HEK293 (cell line): ENCODE data around the gene SERPINE3.

Source experiments
- CTCF ChIA-PET: fragments of 350-600 bp; formaldehyde crosslinking; extraction: SDS; loops from one replicate; lab custom pipeline; 2021; ENCODE audit warnings: antibody characterized with exemption; lab: Yijun Ruan, JAX
- POLR2A ChIA-PET: fragments of 300-600 bp; formaldehyde crosslinking; extraction: SDS; loops from one replicate; lab custom pipeline; 2020; ENCODE audit warnings: antibody characterized with exemption, inconsistent platforms; lab: Yijun Ruan, JAX
- H3K27ac ChIP-seq: fragments of 200-500 bp; sonication (Bioruptor generic); 2 replicates; pipeline ENCODE4 v1.5.1; 2014; ENCODE audit warnings: low read depth, low read length, control low read depth, inconsistent platforms; ENCODE audit errors: extremely low read depth
- H3K36me3 ChIP-seq, 2 experiments: fragments of 200-500 bp in 1 of 2; sonication (Bioruptor generic) in 1 of 2; 1 replicate in 1 of 2; 2 replicates in 1 of 2; pipeline ENCODE4 v1.5.1; 2014 to 2017; ENCODE audit warnings: inconsistent platforms in 2 of 2, low read length in 2 of 2; ENCODE audit not compliant: control insufficient read depth in 2 of 2, insufficient read depth in 1 of 2
- H3K4me1 ChIP-seq: fragments of 200-500 bp; sonication (Bioruptor generic); 2 replicates; pipeline ENCODE4 v1.5.1; 2014; ENCODE audit warnings: mild to moderate bottlenecking, low read length, inconsistent platforms; ENCODE audit not compliant: control insufficient read depth, insufficient read depth
- H3K4me3 ChIP-seq: 2 replicates; pipeline ENCODE4 v1.5.1; 2011; ENCODE audit warnings: low read depth, mild to moderate bottlenecking, control low read depth, low read length, moderate library complexity
- H3K9me3 ChIP-seq: fragments of 200-500 bp; sonication (Bioruptor generic); 2 replicates; pipeline ENCODE4 v1.5.1; 2014; ENCODE audit warnings: low read depth, low read length, inconsistent platforms; ENCODE audit not compliant: control insufficient read depth, insufficient read depth
- EGR2 ChIP-seq: fragments of 450-650 bp; formaldehyde crosslinking; IDR thresholded peaks from 2 replicates; pipeline ENCODE4 v1.5.1; 2016; ENCODE audit warnings: low read depth, missing biosample characterization, missing genetic modification characterization
- HOXD13 ChIP-seq: sonication (generic); formaldehyde crosslinking; IDR thresholded peaks from 2 replicates; pipeline ENCODE4 v1.8.0; 2022; ENCODE audit warnings: missing genetic modification reagents, borderline replicate concordance
- KLF1 ChIP-seq: fragments of 450-650 bp; formaldehyde crosslinking; IDR thresholded peaks from 2 replicates; pipeline ENCODE4 v1.5.1; 2016; ENCODE audit warnings: missing biosample characterization, missing genetic modification characterization
- KLF10 ChIP-seq: fragments of 450-650 bp; IDR thresholded peaks from 2 replicates; pipeline ENCODE4 v1.5.1; 2018; ENCODE audit warnings: missing biosample characterization, mild to moderate bottlenecking, missing genetic modification characterization
- OSR2 ChIP-seq: fragments of 450-650 bp; formaldehyde crosslinking; IDR thresholded peaks from 2 replicates; pipeline ENCODE4 v1.5.1; 2016; ENCODE audit warnings: missing biosample characterization, missing genetic modification characterization
- SETDB1 ChIP-seq: IDR thresholded peaks from one replicate; pipeline ENCODE4 v1.6.1; 2017; ENCODE audit warnings: mild to moderate bottlenecking, low read length, moderate library complexity, mixed read lengths; ENCODE audit not compliant: insufficient read length
- ZBTB6 ChIP-seq: fragments of 450-650 bp; formaldehyde crosslinking; IDR thresholded peaks from 2 replicates; pipeline ENCODE4 v1.5.1; 2017; ENCODE audit warnings: missing biosample characterization, missing genetic modification characterization
- ZNF10 ChIP-seq: fragments of 450-650 bp; formaldehyde crosslinking; IDR thresholded peaks from 2 replicates; pipeline ENCODE4 v1.5.1; 2017; ENCODE audit warnings: missing biosample characterization, missing genetic modification characterization
- ZNF121 ChIP-seq: fragments of 450-650 bp; formaldehyde crosslinking; IDR thresholded peaks from 2 replicates; pipeline ENCODE4 v1.5.1; 2016; ENCODE audit warnings: missing biosample characterization, missing genetic modification characterization
- ZNF140 ChIP-seq: fragments of 450-650 bp; formaldehyde crosslinking; IDR thresholded peaks from 2 replicates; pipeline ENCODE4 v1.5.1; 2016; ENCODE audit warnings: missing biosample characterization, missing genetic modification characterization
- ZNF148 ChIP-seq: fragments of 450-650 bp; formaldehyde crosslinking; IDR thresholded peaks from 2 replicates; pipeline ENCODE4 v1.5.0; 2017; ENCODE audit warnings: missing biosample characterization, missing genetic modification characterization, borderline replicate concordance
- ZNF174 ChIP-seq: fragments of 450-650 bp; formaldehyde crosslinking; IDR thresholded peaks from 2 replicates; pipeline ENCODE4 v1.5.0; 2017; ENCODE audit warnings: missing biosample characterization, mild to moderate bottlenecking, missing genetic modification characterization
- ZNF19 ChIP-seq: fragments of 450-650 bp; formaldehyde crosslinking; IDR thresholded peaks from 2 replicates; pipeline ENCODE4; 2016; ENCODE audit warnings: missing biosample characterization, missing genetic modification characterization, low read depth
- ZNF211 ChIP-seq: fragments of 450-650 bp; formaldehyde crosslinking; IDR thresholded peaks from 2 replicates; pipeline ENCODE4 v1.5.1; 2016; ENCODE audit warnings: low read depth, missing biosample characterization, missing genetic modification characterization
- ZNF292 ChIP-seq: fragments of 450-650 bp; formaldehyde crosslinking; IDR thresholded peaks from 2 replicates; pipeline ENCODE4 v1.5.1; 2016; ENCODE audit warnings: low read depth, missing biosample characterization, missing genetic modification characterization, borderline replicate concordance
- ZNF311 ChIP-seq: fragments of 450-650 bp; formaldehyde crosslinking; IDR thresholded peaks from 2 replicates; pipeline ENCODE4 v1.5.1; 2017; ENCODE audit warnings: missing biosample characterization, missing genetic modification characterization, borderline replicate concordance
- ZNF391 ChIP-seq: fragments of 450-650 bp; formaldehyde crosslinking; IDR thresholded peaks from 2 replicates; pipeline ENCODE4 v1.5.1; 2016; ENCODE audit warnings: low read depth, missing biosample characterization, missing genetic modification characterization, borderline replicate concordance
- ZNF416 ChIP-seq: fragments of 450-650 bp; formaldehyde crosslinking; IDR thresholded peaks from 2 replicates; pipeline ENCODE4 v1.5.1; 2016; ENCODE audit warnings: missing biosample characterization, missing genetic modification characterization
- ZNF473 ChIP-seq: fragments of 450-650 bp; formaldehyde crosslinking; IDR thresholded peaks from 2 replicates; pipeline ENCODE4 v1.5.1; 2017; ENCODE audit warnings: missing biosample characterization, missing genetic modification characterization
- ZNF518A ChIP-seq: fragments of 450-650 bp; formaldehyde crosslinking; conservative IDR thresholded peaks from 2 replicates; pipeline ENCODE4 v1.5.1; 2016; ENCODE audit warnings: low read depth, missing biosample characterization, missing genetic modification characterization
- ZNF544 ChIP-seq: fragments of 450-650 bp; formaldehyde crosslinking; IDR thresholded peaks from 2 replicates; pipeline ENCODE4 v1.5.0; 2017; ENCODE audit warnings: missing biosample characterization, missing genetic modification characterization
- ZNF548 ChIP-seq: fragments of 450-650 bp; formaldehyde crosslinking; IDR thresholded peaks from 2 replicates; pipeline ENCODE4 v1.5.1; 2016; ENCODE audit warnings: missing biosample characterization, missing genetic modification characterization
- ZNF585B ChIP-seq: fragments of 450-650 bp; formaldehyde crosslinking; IDR thresholded peaks from 2 replicates; pipeline ENCODE4 v1.5.1; 2016; ENCODE audit warnings: missing biosample characterization, missing genetic modification characterization
- ZNF600 ChIP-seq: fragments of 450-650 bp; formaldehyde crosslinking; IDR thresholded peaks from 2 replicates; pipeline ENCODE4 v1.5.1; 2016; ENCODE audit warnings: missing biosample characterization, missing genetic modification characterization
- ZNF626 ChIP-seq: fragments of 450-650 bp; sonication (Bioruptor Pico); formaldehyde crosslinking; IDR thresholded peaks from 2 replicates; pipeline ENCODE4 v1.5.1; 2018; ENCODE audit warnings: missing biosample characterization, missing genetic modification characterization, inconsistent platforms
- ZNF677 ChIP-seq: fragments of 450-650 bp; IDR thresholded peaks from 2 replicates; pipeline ENCODE4 v1.5.0; 2018; ENCODE audit warnings: missing biosample characterization, mild to moderate bottlenecking, missing genetic modification characterization, moderate library complexity
- ZNF707 ChIP-seq: fragments of 450-650 bp; formaldehyde crosslinking; IDR thresholded peaks from 2 replicates; pipeline ENCODE4 v1.5.1; 2016; ENCODE audit warnings: missing biosample characterization, missing genetic modification characterization

The SERPINE3 gene

GRCh38 chr13:51370811-51371210 lies 31.3 kb downstream of the SERPINE3 start:
- Histone ChIP-seq H3K27ac (no peak overlapping the region), H3K4me3 (no peak overlapping the region), H3K36me3 (peaks cover 24 to 77% of the 10 kb centered on the region in 2 experiments), H3K9me3 (no peaks in the 10 kb centered on the region), H3K4me1 (no peaks in the 10 kb centered on the region)
- ChIA-PET CTCF (no interaction called here), POLR2A (no interaction called here)
- no peak for TF ChIP-seq ZNF211 (tag by site-specific recombination)
- no peak for TF ChIP-seq ZBTB6 (tag by site-specific recombination)
- no peak for TF ChIP-seq SETDB1
- TF ChIP-seq KLF1 (tag by site-specific recombination): no peak
- TF ChIP-seq ZNF600 (tag by site-specific recombination): no peak
- TF ChIP-seq ZNF677: no peak
- TF ChIP-seq OSR2 (tag by site-specific recombination): no peak
- TF ChIP-seq ZNF416 (tag by site-specific recombination): no peak
- TF ChIP-seq KLF10 (tag by site-specific recombination): no peak
- no peak for TF ChIP-seq ZNF585B (tag by site-specific recombination)
- TF ChIP-seq ZNF140: no peak
- no peak for TF ChIP-seq ZNF311 (tag by site-specific recombination)
- TF ChIP-seq ZNF707 (tag by site-specific recombination): no peak
- no peak for TF ChIP-seq EGR2 (tag by site-specific recombination)

GRCh38 chr13:51371768-51372399 lies 32.4 kb downstream of the SERPINE3 start:
- H3K9me3 ChIP-seq: no peaks in the 10 kb centered on the region
- H3K36me3 ChIP-seq: peaks cover 24 to 77% of the 10 kb centered on the region in 2 experiments
- H3K27ac ChIP-seq: no peak overlapping the region
- CTCF ChIA-PET: no interaction called here
- no peaks in the 10 kb centered on the region for H3K4me1 ChIP-seq
- no peak overlapping the region for H3K4me3 ChIP-seq
- POLR2A ChIA-PET: no interaction called here
- TF ChIP-seq ZNF148 (tag by site-specific recombination) (no peak), ZNF121 (tag by site-specific recombination) (no peak), ZNF518A (tag by site-specific recombination) (no peak), ZNF292 (tag by site-specific recombination) (no peak), ZNF174 (tag by site-specific recombination) (no peak), ZNF626 (tag by site-specific recombination) (no peak), ZNF473 (no peak), ZNF544 (tag by site-specific recombination) (no peak), ZNF391 (tag by site-specific recombination) (no peak), HOXD13 (CRISPR knock-in tag) (no peak), ZNF19 (tag by site-specific recombination) (no peak), ZNF548 (tag by site-specific recombination) (no peak), ZNF10 (tag by site-specific recombination) (no peak)
